Type B pancreatic cell (in vitro differentiated cells): ENCODE measurements around the gene MYEF2. TPM values are rescaled to one million over a fixed set of nuclear protein-coding genes. Genes with fewer than 3 reads are reported as not detected.
A peak's percentile ranks its signal among the peaks of the same experiment; 100 is the strongest.

Experiments
- DNase-seq: peaks from one replicate; pipeline ENCODE4 v3.0.0; 2021; ENCODE audit warnings: mixed read lengths; ENCODE audit not compliant: unreplicated experiment; ENCODE audit errors: extremely low spot score
- H3K27ac Mint-ChIP-seq: 2 replicates; pipeline ENCODE4 v1.8.0; 2021; ENCODE audit warnings: mild to moderate bottlenecking, mixed read lengths
- H3K27me3 Mint-ChIP-seq: 2 replicates; pipeline ENCODE4 v1.8.0; 2021; ENCODE audit warnings: mixed read lengths
- H3K36me3 Mint-ChIP-seq: 2 replicates; pipeline ENCODE4 v1.8.0; 2021; ENCODE audit warnings: mixed read lengths
- H3K4me1 Mint-ChIP-seq: one replicate; pipeline ENCODE4 v1.8.0; 2021; ENCODE audit warnings: mixed read lengths; ENCODE audit not compliant: unreplicated experiment
- H3K4me3 Mint-ChIP-seq: 2 replicates; pipeline ENCODE4 v1.8.0; 2021; ENCODE audit warnings: mild to moderate bottlenecking, mixed read lengths
- H3K9me3 Mint-ChIP-seq: 2 replicates; pipeline ENCODE4 v1.8.0; 2021; ENCODE audit warnings: mixed read lengths
- total RNA-seq: library from RNA; stranded (reverse); gene quantifications from 2 replicates; pipeline ENCODE4 v1.2.1, GENCODE V29; 2021; ENCODE audit warnings: low replicate concordance
- TF ChIP-seq, protein P1 (sequence below): fragments of 200-600 bp; sonication (generic); conservative IDR thresholded peaks from 2 replicates; pipeline ENCODE4 v1.5.0; 2021; ENCODE audit warnings: antibody characterized with exemption, mild to moderate bottlenecking

The MYEF2 gene
- total RNA-seq, 1 donor from 2014 or later = 50.4 TPM

DNA sequence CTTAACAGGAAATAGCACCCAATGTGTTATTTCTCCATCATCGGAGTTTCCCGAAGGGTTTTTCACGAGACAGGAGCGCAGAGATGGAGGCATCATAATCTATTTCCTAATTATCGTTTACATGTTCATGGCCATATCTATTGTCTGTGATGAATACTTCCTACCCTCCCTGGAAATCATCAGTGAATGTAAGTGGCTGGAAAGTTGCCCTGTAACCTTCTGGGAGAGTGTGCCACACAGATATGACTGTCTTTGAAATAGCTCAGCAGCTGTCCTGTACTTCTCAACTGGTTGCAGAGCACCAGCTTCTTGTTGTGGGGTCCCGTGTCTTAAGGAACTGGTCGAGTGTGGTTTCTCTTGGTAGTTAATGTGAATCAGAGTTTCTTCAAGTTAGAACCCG is 56.2 kb downstream of the MYEF2 start:
- no peak overlapping the region for H3K27ac Mint-ChIP-seq
- no peak overlapping the region for H3K4me3 Mint-ChIP-seq
- no peak for DNase-seq
- TF ChIP-seq, protein P1, sequence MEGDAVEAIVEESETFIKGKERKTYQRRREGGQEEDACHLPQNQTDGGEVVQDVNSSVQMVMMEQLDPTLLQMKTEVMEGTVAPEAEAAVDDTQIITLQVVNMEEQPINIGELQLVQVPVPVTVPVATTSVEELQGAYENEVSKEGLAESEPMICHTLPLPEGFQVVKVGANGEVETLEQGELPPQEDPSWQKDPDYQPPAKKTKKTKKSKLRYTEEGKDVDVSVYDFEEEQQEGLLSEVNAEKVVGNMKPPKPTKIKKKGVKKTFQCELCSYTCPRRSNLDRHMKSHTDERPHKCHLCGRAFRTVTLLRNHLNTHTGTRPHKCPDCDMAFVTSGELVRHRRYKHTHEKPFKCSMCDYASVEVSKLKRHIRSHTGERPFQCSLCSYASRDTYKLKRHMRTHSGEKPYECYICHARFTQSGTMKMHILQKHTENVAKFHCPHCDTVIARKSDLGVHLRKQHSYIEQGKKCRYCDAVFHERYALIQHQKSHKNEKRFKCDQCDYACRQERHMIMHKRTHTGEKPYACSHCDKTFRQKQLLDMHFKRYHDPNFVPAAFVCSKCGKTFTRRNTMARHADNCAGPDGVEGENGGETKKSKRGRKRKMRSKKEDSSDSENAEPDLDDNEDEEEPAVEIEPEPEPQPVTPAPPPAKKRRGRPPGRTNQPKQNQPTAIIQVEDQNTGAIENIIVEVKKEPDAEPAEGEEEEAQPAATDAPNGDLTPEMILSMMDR = no peak
- peaks cover 6% of the 10 kb centered on the region for H3K27me3 Mint-ChIP-seq
- H3K9me3 Mint-ChIP-seq = no peaks in the 10 kb centered on the region
- no peaks in the 10 kb centered on the region for H3K36me3 Mint-ChIP-seq
- peaks cover 8% of the 10 kb centered on the region for H3K4me1 Mint-ChIP-seq

DNA sequence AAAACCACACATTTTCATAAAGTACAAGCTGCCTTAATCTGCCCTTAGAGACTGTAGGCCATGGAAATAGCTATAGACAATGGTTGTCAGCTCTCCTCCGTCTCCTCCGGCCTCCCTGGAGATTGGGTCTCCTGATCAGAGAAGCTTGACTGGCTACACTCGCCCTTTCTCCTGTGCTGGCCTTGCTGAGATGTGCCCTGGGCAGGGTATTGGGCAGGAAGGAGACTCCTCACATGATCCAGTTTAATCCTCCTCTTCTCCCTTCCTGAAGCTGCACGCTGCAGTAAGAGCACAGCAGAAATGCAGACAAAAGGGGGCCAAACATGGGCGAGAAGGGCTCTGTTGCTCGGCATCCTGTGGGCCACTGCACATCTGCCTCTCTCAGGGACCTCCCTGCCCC is 57.4 kb downstream of the MYEF2 start, which contains the start of gene SLC24A5:
Gene SLC24A5 (plus strand): TSS at position 246 of the 400 bp plus-strand sequence. CDS start 55 bp downstream, at position 301.
- no peak within 1 kb of the TSS for H3K27ac Mint-ChIP-seq
- H3K36me3 Mint-ChIP-seq = no peaks in the 10 kb centered on the region
- no peaks in the 10 kb centered on the region for H3K9me3 Mint-ChIP-seq
- H3K4me1 Mint-ChIP-seq = peaks cover 8% of the 10 kb centered on the region
- H3K4me3 Mint-ChIP-seq = no peak within 1 kb of the TSS
- TF ChIP-seq, protein P1 = no peak
- no peak for DNase-seq
- H3K27me3 Mint-ChIP-seq = peaks cover 6% of the 10 kb centered on the region

DNA sequence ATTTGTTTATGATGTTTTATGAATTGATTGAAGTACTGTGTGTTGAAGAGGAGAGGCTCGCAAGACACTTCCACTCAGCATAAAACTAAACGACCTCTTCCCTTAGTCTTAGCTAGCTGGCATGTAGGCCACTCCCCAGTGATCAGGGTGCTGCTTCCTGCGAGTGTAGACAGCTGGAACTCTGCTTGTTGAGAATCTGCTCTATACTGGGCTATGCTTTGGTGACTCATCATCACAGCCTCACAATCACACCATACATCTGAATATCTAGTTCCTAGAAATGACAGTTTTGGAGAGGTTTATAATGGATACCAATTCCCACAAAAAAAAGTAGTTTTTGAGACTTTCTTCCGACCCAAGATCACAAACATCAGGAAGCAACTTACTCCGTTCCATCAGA is 58.8 kb downstream of the MYEF2 start:
- H3K27ac Mint-ChIP-seq = no peak overlapping the region
- H3K36me3 Mint-ChIP-seq = no peaks in the 10 kb centered on the region
- no peaks in the 10 kb centered on the region for H3K9me3 Mint-ChIP-seq
- no peak overlapping the region for H3K4me3 Mint-ChIP-seq
- DNase-seq = no peak
- TF ChIP-seq, protein P1 = no peak
- peaks cover 9% of the 10 kb centered on the region for H3K27me3 Mint-ChIP-seq
- H3K4me1 Mint-ChIP-seq = peaks cover 8% of the 10 kb centered on the region

DNA sequence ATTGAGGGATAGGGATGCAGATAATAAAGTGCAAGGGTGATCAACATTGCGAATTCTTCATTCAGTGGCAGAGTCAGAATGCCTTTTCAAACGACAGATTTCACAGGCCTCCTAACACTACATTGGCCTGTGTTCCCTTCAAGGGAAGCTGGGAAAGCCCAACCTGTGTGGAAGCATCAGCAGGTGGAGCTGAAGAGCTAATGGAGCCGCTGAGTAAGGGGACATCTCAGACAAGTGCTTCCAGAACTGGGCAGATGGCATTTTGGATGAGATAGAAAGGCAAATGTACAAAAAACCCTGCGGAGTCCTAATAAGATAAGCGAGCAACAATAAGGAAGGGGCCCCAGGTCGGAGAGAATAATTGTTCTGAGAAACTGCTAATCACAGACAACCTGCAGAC is 65.9 kb downstream of the MYEF2 start:
- TF ChIP-seq, protein P1 = peak; percentile 55
- H3K27ac Mint-ChIP-seq = no peak overlapping the region
- no peaks in the 10 kb centered on the region for H3K9me3 Mint-ChIP-seq
- peaks cover 7% of the 10 kb centered on the region for H3K27me3 Mint-ChIP-seq
- peaks cover 4% of the 10 kb centered on the region for H3K4me1 Mint-ChIP-seq
- H3K4me3 Mint-ChIP-seq = no peak overlapping the region
- H3K36me3 Mint-ChIP-seq = no peaks in the 10 kb centered on the region
- DNase-seq = no peak

DNA sequence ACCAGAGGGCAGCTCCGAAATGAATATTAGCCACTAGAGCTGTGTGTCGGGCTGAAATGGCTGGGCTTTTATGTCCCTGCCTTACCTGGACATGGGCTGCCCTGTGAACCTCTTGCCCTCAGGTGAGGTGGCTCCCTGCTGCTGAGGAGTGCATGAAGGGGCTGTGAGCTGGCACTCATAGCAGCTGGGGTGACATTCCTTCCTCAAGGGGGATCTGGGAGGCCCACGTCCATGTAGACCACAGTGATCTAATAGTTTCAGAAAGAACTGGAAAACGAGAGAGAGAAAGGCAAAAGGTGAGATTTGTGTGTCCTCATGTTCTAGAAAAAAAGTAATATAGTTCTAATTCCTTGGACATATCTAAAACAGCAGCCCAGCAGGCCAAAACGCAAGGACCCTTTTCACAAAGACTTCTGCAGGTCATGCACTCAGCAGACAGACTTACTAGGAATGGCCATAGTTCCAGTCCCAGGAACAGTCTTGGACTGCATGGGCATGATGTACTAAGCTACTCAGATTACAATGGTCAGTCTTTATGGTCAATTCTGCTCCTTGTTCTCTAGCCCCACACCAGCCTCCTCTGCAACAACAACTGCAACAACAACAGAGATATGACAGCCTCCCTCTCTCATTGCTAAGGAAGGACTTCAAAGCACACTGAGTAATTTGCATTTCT is 68.1 kb downstream of the MYEF2 start:
- Mint-ChIP-seq H3K4me1 (peaks cover 10% of the 10 kb centered on the region), H3K27me3 (peaks cover 11% of the 10 kb centered on the region), H3K9me3 (no peaks in the 10 kb centered on the region), H3K27ac (no peak overlapping the region), H3K4me3 (no peak overlapping the region), H3K36me3 (no peaks in the 10 kb centered on the region)
- no peak for DNase-seq
- TF ChIP-seq, protein P1 = peak; percentile 24
